Stimulated activated CD4-positive, alpha-beta T cell treated with anti-CD3 and anti-CD28 coated beads, TNF-alpha, amount 100 ng/mL, for 48 hours (primary cell): ENCODE measurements around the gene SEC22C.

Experiments
- DNase-seq, 3 donors: peaks; one replicate each; pipeline ENCODE4 v3.0.0-alpha.2; 2020; ENCODE audit warnings: low read depth in 3 of 3

Gene SEC22C

DNA sequence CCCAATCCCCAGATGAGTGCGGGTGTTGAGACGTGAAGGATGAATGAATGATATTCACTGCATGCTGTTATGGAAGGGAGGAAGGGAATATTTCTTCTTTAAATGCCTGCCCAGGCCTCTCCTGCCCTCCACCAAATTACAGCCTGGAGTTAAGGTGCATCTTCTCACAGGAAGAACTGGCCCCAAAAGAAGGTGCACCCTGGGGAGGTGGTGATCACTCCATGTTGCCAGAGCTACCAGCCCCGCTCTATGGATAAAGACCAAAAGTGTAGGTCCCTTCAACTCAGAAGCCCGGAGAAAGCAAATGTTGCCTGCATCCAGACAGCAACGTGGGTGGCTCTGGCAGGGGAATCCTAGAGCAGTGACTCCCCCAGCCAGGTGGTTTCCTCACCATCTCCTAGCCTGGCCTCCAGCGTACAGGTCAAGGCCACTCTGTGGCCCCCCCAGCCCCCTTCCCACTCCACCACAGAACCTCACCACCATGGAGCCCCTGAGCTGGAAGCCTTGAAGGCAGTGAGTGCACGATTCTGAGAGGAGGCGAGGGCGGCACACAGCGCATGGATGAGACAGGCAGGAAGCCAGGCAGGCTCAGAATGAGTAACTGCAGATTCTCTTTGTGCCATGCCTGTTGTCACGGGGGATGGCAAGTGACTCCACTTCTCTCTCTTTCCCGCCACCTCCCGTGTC, 82.8 kb downstream of the SEC22C start:
- DNase-seq: no peak

DNA sequence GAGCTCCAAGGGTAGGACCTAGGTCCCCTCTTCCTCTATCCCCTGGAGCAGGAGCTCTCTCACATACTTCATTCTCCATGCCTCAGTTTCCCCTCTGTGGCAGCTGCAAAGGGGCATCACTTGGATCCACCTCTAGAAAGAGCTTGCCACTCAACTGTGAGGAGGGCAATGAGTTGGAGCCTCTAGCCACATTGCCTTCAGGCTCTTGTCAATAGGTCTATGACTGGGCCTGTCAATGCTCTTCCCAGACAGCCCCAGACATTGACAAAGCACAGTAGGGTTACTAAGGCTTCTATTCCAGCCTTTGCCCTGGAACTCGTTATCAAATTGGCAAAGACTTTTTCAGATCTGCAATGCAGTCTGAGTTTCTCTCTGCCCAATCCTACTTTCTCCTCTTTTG, 83.7 kb downstream of the SEC22C start:
- DNase-seq: no peak
